Mucosa of stomach (tissue), 1 donor: ENCODE results near the gene TMEM130.

Experiments
- H3K27me3 ChIP-seq: one replicate; pipeline ENCODE4 v1.7.0; 2013; ENCODE audit warnings: mild to moderate bottlenecking, low read length; ENCODE audit not compliant: control insufficient read depth, insufficient read depth
- H3K36me3 ChIP-seq: one replicate; pipeline ENCODE4 v1.7.0; 2013; ENCODE audit warnings: low read length; ENCODE audit not compliant: control insufficient read depth, insufficient read depth
- H3K4me1 ChIP-seq: one replicate; pipeline ENCODE4 v1.7.0; 2013; ENCODE audit warnings: mild to moderate bottlenecking, low read length; ENCODE audit not compliant: control insufficient read depth, insufficient read depth
- H3K4me3 ChIP-seq: one replicate; pipeline ENCODE4 v1.7.0; 2013; ENCODE audit warnings: low read length
- H3K9ac ChIP-seq: one replicate; pipeline ENCODE4 v1.7.0; 2013; ENCODE audit warnings: mild to moderate bottlenecking, low read length, moderate library complexity
- H3K9me3 ChIP-seq: one replicate; pipeline ENCODE4 v1.7.0; 2013; ENCODE audit warnings: mild to moderate bottlenecking, low read length, moderate library complexity; ENCODE audit not compliant: control insufficient read depth
- donor health status: Pancreatic carcinoma.

Gene TMEM130, protein sequence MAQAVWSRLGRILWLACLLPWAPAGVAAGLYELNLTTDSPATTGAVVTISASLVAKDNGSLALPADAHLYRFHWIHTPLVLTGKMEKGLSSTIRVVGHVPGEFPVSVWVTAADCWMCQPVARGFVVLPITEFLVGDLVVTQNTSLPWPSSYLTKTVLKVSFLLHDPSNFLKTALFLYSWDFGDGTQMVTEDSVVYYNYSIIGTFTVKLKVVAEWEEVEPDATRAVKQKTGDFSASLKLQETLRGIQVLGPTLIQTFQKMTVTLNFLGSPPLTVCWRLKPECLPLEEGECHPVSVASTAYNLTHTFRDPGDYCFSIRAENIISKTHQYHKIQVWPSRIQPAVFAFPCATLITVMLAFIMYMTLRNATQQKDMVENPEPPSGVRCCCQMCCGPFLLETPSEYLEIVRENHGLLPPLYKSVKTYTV

DNA sequence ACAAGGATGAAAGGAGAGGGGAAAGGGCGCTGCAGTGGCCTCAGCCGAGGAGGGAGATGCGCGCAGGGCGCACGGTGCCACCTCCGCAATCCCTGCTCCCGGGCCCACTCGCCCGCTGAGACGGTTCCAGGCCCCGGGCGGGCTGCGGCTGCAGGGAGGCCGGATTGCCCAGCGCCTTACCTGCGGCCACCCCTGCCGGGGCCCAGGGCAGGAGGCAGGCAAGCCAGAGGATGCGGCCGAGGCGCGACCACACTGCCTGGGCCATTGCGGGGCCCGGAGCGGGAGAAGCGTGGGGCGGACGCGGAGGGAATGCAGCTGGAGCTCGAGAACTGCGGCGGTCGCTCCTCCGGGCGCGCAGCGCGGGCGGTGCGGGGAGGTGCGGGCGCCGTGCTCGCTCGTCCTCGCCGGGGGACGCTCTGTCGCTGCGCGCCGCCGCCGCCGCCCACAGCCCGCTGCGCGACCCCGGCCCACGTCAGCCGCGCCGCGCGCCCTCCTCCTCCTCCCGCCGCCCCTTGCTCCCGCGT, at the start of gene TMEM130:
TMEM130 (minus strand) TSS at position 418 of the 524 bp plus-strand sequence; CDS start at position 265, 153 bp downstream.
- Histone ChIP-seq H3K36me3 (no peaks in the 10 kb centered on the region), H3K4me3 (no peak within 1 kb of the TSS), H3K27me3 (peaks cover 29% of the 10 kb centered on the region), H3K4me1 (no peaks in the 10 kb centered on the region), H3K9me3 (no peaks in the 10 kb centered on the region), H3K9ac (no peak within 1 kb of the TSS)

DNA sequence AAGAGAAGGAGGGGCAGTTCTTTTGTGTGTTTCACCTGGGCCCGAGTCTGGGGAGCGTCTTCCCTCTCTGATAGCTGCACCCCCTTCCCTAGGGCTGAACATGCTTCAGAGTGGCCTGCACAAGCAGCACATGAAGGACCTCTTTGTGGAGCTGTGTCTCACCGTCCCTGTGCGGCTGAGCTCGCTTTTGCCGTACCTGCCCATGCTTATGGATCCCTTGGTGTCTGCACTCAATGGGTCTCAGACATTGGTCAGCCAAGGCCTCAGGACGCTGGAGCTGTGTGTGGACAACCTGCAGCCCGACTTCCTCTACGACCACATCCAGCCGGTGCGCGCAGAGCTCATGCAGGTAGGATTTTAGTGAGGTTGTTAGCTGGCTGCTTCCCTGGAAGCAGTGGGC, 47.5 kb upstream of the TMEM130 start:
- Histone ChIP-seq H3K9me3 (no peaks in the 10 kb centered on the region), H3K4me1 (peaks cover 2% of the 10 kb centered on the region), H3K9ac (no peak overlapping the region), H3K36me3 (peaks cover 10% of the 10 kb centered on the region), H3K27me3 (no peaks in the 10 kb centered on the region), H3K4me3 (no peak overlapping the region)

DNA sequence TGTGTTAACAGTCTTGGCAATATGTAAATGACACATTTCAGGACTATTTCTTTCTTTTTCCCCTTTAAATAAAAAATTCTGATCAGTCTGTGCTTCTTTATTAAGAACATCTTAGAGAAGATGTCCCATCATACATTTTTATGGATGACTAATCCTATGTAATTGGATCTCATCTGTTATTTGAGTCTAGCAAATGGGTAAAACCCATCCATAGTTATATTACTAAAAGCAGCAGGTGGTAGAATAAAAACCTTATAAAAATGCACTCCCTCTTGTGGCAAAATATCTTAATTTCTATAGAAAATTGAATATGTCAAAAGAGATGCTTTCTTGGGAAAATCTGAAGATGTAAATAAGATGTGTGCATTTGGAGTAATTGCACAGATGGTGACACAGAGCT, 43.8 kb upstream of the TMEM130 start:
- H3K4me1 ChIP-seq: no peaks in the 10 kb centered on the region
- H3K9me3 ChIP-seq: no peaks in the 10 kb centered on the region
- H3K4me3 ChIP-seq: no peak overlapping the region
- H3K36me3 ChIP-seq: no peaks in the 10 kb centered on the region
- no peak overlapping the region for H3K9ac ChIP-seq
- no peaks in the 10 kb centered on the region for H3K27me3 ChIP-seq

DNA sequence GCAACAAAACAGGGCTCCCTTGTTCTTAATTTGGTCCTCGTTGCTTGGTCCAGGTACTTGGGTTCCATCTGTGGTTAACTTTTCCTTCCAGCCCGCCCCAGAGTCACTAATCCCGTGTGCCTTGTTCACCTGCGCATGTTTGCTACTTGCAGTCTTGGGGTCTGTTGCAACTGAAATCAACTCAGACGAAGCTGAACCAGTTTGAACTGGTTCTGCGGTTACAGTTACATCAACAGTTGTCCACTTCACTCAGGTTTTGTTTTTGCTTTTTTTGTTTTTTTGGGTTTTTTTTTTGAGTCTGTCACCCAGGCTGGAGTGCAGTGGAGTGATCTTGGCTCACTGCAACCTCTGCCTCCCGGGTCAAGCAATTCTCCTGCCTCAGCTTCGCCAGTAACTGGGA, 43.2 kb upstream of the TMEM130 start:
- H3K4me1 ChIP-seq: no peaks in the 10 kb centered on the region
- no peaks in the 10 kb centered on the region for H3K27me3 ChIP-seq
- no peak overlapping the region for H3K9ac ChIP-seq
- H3K9me3 ChIP-seq: no peaks in the 10 kb centered on the region
- H3K4me3 ChIP-seq: no peak overlapping the region
- no peaks in the 10 kb centered on the region for H3K36me3 ChIP-seq

DNA sequence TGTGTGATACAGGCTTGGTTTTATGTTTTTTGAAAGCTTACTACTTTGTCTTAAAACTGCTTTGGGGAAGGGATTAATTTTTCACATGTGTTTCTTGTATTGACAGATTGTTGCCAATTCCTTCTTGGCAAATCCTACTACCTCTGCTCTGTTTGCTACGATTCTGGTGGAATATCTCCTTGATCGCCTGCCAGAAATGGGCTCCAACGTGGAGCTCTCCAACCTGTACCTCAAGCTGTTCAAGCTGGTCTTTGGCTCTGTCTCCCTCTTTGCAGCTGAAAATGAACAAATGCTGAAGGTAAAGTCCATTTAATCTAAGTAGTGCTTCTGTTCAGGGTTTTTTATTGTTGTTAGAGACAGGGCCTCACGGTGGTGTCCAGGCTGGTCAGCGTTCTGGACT, 42.1 kb upstream of the TMEM130 start:
- no peaks in the 10 kb centered on the region for H3K9me3 ChIP-seq
- H3K27me3 ChIP-seq: no peaks in the 10 kb centered on the region
- H3K4me1 ChIP-seq: no peaks in the 10 kb centered on the region
- no peak overlapping the region for H3K9ac ChIP-seq
- no peak overlapping the region for H3K4me3 ChIP-seq
- H3K36me3 ChIP-seq: no peaks in the 10 kb centered on the region

DNA sequence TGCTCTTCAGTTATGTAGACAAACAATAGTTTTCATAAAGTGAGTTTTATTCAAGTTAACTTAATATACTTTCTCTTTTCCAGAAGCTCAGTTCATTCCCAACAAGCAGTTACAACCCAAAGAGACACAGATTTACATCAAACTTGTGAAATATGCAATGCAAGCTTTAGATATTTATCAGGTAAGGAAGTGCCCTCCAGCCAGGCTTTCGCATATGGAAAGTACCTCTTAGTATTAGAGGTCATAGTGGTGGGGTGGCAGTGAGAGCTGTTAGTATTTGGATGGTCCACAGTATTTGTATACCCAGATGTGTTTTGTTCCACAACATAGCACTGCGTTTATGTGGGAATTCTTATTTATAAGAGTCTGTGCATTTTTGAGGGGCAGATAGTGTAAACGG, 40.6 kb upstream of the TMEM130 start:
- Histone ChIP-seq H3K4me1 (no peaks in the 10 kb centered on the region), H3K9ac (no peak overlapping the region), H3K27me3 (no peaks in the 10 kb centered on the region), H3K36me3 (no peaks in the 10 kb centered on the region), H3K9me3 (no peaks in the 10 kb centered on the region), H3K4me3 (no peak overlapping the region)

DNA sequence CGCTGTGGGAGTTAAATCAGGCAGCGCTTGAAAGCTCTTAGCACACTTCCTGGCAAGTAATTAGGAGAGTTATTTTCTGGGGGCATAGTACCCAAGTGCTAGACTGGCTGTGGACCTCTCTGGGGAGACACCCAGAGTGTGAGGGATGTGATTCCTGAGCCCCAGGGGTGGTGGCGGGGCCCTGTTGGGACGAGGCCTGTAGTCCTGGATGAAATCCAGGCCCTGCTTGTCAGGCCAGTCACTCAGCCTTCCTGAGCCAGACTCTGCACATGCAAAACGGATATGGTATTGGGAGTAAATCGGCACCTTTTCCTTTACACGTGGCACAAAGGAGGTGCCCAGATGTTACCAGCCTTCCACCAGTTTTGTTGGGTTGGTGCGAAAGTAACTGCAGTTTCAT, 39.7 kb upstream of the TMEM130 start:
- Histone ChIP-seq H3K36me3 (no peaks in the 10 kb centered on the region), H3K27me3 (no peaks in the 10 kb centered on the region), H3K9me3 (no peaks in the 10 kb centered on the region), H3K4me3 (no peak overlapping the region), H3K9ac (no peak overlapping the region), H3K4me1 (no peaks in the 10 kb centered on the region)

DNA sequence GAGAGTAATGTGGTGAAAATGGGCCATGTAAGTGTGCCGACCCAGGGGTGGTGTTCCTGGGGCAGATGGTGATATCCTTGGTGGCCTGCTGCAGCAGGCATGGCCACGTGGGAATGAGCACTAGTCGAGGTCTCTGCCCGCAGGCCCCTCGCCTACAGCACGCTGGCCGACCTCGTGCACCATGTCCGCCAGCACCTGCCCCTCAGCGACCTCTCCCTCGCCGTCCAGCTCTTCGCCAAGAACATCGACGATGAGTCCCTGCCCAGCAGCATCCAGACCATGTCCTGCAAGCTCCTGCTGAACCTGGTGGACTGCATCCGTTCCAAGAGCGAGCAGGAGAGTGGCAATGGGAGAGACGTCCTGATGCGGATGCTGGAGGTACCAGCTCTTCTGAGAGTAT, 38.8 kb upstream of the TMEM130 start:
- Histone ChIP-seq H3K4me1 (no peaks in the 10 kb centered on the region), H3K9ac (no peak overlapping the region), H3K36me3 (no peaks in the 10 kb centered on the region), H3K27me3 (no peaks in the 10 kb centered on the region), H3K9me3 (no peaks in the 10 kb centered on the region), H3K4me3 (no peak overlapping the region)

DNA sequence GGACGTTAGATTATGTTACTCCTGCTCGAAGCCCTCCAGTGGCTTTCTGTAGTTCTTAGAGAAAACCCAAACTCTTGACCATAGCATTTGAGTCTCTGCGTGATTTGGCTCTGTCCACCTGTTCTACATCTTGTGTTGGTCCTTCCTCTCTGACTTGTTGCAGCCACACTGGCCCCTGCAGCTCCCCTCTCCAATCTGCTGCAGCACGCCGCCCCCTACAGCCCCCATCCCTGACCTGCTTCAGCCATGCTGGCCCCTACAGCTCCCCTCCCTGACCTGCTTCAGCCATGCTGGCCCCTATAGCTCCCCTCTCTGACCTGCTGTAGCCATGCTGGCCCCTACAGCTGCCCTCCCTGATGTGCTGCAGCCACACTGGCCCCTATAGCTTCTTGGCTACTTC, 37.8 kb upstream of the TMEM130 start:
- Histone ChIP-seq H3K4me3 (no peak overlapping the region), H3K9ac (no peak overlapping the region), H3K9me3 (no peaks in the 10 kb centered on the region), H3K36me3 (no peaks in the 10 kb centered on the region), H3K4me1 (no peaks in the 10 kb centered on the region), H3K27me3 (no peaks in the 10 kb centered on the region)

DNA sequence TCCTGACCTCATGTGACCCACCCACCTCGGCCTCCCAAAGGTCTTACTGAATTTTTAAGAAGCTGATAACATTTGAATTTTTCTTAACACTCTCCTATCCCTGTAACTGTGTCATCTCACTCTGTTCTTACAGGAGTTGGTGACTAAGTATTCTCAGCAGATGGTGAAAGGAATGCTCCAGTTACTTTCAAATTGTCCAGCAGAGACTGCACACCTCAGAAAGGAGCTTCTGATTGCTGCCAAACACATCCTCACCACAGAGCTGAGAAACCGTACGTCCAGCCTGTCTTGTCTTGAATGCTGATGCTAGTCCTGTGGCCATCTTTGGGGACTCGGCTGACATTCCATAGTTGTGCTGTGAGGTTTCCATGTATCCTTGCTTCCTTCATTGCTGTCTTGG, 33.4 kb upstream of the TMEM130 start:
- Histone ChIP-seq H3K36me3 (no peaks in the 10 kb centered on the region), H3K27me3 (no peaks in the 10 kb centered on the region), H3K4me3 (no peak overlapping the region), H3K9ac (no peak overlapping the region), H3K4me1 (no peaks in the 10 kb centered on the region), H3K9me3 (no peaks in the 10 kb centered on the region)

DNA sequence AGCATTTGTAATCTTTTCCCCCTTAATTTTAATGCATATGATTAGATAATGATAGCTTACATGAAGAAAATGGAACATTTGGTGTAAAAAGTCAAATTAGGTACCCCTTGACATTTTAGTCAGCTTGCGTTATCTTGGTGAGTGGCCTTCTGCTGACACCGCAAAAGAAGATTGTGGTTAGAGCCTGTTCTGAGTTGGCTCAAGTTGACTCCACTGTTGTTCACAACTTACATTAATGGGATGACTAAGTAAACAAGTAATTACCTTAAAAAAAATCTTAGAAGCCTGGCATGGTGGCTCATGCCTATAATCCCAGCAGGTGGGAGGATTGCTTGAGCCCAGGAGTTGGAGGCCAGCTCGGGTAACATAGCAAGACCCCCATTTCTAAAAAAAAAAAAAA, 32.7 kb upstream of the TMEM130 start:
- Histone ChIP-seq H3K27me3 (no peaks in the 10 kb centered on the region), H3K4me1 (no peaks in the 10 kb centered on the region), H3K4me3 (no peak overlapping the region), H3K9ac (no peak overlapping the region), H3K36me3 (no peaks in the 10 kb centered on the region), H3K9me3 (no peaks in the 10 kb centered on the region)

DNA sequence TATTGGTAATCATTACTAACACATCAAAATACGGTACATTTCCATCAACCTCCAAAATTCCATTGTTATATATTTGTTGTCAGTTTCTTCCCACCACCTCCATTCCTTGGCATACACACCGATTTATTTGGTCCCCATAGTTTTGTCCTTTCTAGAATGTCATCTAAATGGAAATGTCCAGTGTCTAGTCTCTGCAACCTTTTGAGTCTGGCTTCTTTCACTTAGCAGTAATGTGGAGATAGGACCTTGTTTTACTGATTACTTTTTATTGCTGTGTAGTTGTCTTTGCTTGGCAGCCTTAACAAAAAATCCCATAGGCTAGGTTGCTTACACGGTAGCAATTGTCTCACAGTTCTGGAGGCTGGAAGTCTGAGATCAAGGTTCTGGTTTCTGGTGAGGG, 31.0 kb upstream of the TMEM130 start:
- no peaks in the 10 kb centered on the region for H3K9me3 ChIP-seq
- H3K4me1 ChIP-seq: no peaks in the 10 kb centered on the region
- no peaks in the 10 kb centered on the region for H3K36me3 ChIP-seq
- no peak overlapping the region for H3K4me3 ChIP-seq
- no peaks in the 10 kb centered on the region for H3K27me3 ChIP-seq
- H3K9ac ChIP-seq: no peak overlapping the region
